GM19099 (cell line): Measurements from ENCODE around the gene CCL17.

Experiments
- POLR2A ChIP-seq: IDR thresholded peaks from 3 replicates; pipeline ENCODE4 v1.6.1; 2011; ENCODE audit warnings: low read depth; ENCODE audit not compliant: insufficient read length; ENCODE audit errors: extremely low read depth

The CCL17 gene

GRCh38 chr16:57403965-57404817 lies at the start of gene CCL17:
Gene CCL17 (plus strand): TSS chr16:57404767. CDS start chr16:57413933, 9,166 bp downstream.
- no peak for TF ChIP-seq POLR2A

GRCh38 chr16:57355898-57356414 lies 48.6 kb upstream of the CCL17 start:
- TF ChIP-seq POLR2A: no peak

- no peak for TF ChIP-seq POLR2A
Observed at GRCh38 chr16:57356547-57356946, 48.0 kb upstream of the CCL17 start.

GRCh38 chr16:57357330-57358085 lies 47.1 kb upstream of the CCL17 start:
- TF ChIP-seq POLR2A: no peak

GRCh38 chr16:57358086-57358420 lies 46.5 kb upstream of the CCL17 start:
- no peak for TF ChIP-seq POLR2A

- TF ChIP-seq POLR2A: peak; percentile 82
Observed at GRCh38 chr16:57358527-57359095, 46.0 kb upstream of the CCL17 start, which contains the start of gene CCL22. Gene CCL22 (plus strand): TSS chr16:57358783. CDS start chr16:57358817, 34 bp downstream.

- peak; percentile 22 for TF ChIP-seq POLR2A
Observed at GRCh38 chr16:57360321-57360935, 44.1 kb upstream of the CCL17 start.

GRCh38 chr16:57361404-57361803 lies 43.2 kb upstream of the CCL17 start:
- peak; percentile 18 for TF ChIP-seq POLR2A

- TF ChIP-seq POLR2A: no peak
Observed at GRCh38 chr16:57364143-57364542, 40.4 kb upstream of the CCL17 start.

- no peak for TF ChIP-seq POLR2A
Observed at GRCh38 chr16:57366544-57367040, 38.0 kb upstream of the CCL17 start.

- TF ChIP-seq POLR2A: no peak
Observed at GRCh38 chr16:57367116-57367752, 37.3 kb upstream of the CCL17 start.

- TF ChIP-seq POLR2A: no peak
Observed at GRCh38 chr16:57371494-57372371, 32.8 kb upstream of the CCL17 start.

- TF ChIP-seq POLR2A: no peak
Observed at GRCh38 chr16:57372372-57373116, 32.0 kb upstream of the CCL17 start, which contains the start of gene CX3CL1. Gene CX3CL1 (plus strand): TSS chr16:57372490. CDS start chr16:57372569, 79 bp downstream.
